HG02870 (cell line): ENCODE measurements around the gene ZSCAN12.
"Not testable (repeated sequence)": the region's sequence is repeated elsewhere in the genome, so short reads cannot be mapped to it uniquely, and the experiment has no call there.

Experiments used
- ATAC-seq: cut with Tn5 transposase; IDR thresholded peaks from one replicate; pipeline ENCODE4 v1.9.1; 2021; ENCODE audit warnings: mild to moderate bottlenecking, moderate library complexity; ENCODE audit not compliant: unreplicated experiment

Gene ZSCAN12

GRCh38 chr6:28399350-28400121 is at the start of gene ZSCAN12:
Gene ZSCAN12 (minus strand): TSS chr6:28399747. CDS start chr6:28398405, 1,342 bp downstream.
- peak; percentile 89 for ATAC-seq

GRCh38 chr6:28449056-28449455 is 49.5 kb upstream of the ZSCAN12 start:
- no peak for ATAC-seq

- not testable (repeated sequence) for ATAC-seq
Observed at GRCh38 chr6:28447512-28447906, 48.0 kb upstream of the ZSCAN12 start.

DNA sequence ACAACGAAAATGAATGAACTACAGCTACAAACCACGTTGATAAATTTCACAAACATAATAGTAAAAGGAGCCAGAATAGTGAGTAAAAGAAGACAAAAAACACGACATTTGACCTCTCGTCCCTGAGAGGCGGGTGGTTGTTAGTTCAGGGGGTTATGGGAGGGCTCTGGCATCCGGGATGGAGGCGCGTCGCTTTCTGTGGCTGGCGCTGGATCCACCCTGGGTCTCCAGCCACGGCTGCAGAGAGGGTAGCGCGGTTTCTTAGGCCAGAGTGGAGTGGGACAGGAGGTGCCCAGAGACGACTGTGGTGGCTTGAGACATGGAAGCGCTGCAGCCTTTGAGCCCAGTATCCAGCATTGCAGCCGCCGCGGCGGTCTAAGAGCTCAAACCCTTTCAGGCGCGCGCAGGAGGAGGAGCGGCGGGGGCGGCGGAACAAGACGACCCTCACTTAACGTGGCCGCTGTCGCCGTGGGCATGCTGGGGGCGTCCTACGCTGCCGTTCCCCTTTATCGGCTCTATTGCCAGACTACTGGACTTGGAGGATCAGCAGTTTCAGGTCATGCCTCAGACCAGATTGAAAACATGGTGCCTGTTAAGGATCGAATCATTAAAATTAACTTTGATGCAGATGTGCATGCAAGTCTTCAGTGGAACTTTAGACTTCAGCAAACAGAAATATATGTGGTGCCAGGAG is 47.4 kb upstream of the ZSCAN12 start:
- ATAC-seq, result no peak

- not testable (repeated sequence) for ATAC-seq
Observed at GRCh38 chr6:28444759-28445158, 45.2 kb upstream of the ZSCAN12 start.

GRCh38 chr6:28443112-28443773 is 43.7 kb upstream of the ZSCAN12 start, which contains the start of gene ZSCAN23:
Gene ZSCAN23 (minus strand): TSS chr6:28443491. CDS start chr6:28436266, 7,225 bp downstream.
- peak; percentile 88 for ATAC-seq

DNA sequence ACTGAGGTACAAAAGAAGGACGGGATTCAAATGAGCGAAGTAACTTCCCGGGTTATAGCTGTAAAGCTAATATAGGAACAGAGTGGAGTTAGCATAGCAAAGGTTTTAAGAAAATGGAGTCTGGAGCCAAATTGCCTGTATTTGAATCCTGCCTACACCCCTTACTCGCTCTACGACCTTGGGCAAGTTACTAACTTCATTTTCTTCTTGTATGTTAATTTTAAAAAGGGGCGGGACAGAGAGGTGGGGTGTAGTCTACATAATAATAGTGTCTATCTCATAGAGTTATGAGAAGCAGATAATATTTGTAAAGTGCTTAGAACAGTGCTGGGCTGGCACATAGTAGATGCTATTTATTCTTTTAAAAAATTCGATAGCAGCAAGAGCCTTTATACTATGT is 43.0 kb upstream of the ZSCAN12 start:
- ATAC-seq, result no peak

- no peak for ATAC-seq
Observed at GRCh38 chr6:28436404-28436803, 36.9 kb upstream of the ZSCAN12 start.

- ATAC-seq, result no peak
Observed at GRCh38 chr6:28433119-28433518, 33.6 kb upstream of the ZSCAN12 start.

- no peak for ATAC-seq
Observed at GRCh38 chr6:28429781-28430180, 30.2 kb upstream of the ZSCAN12 start.

DNA sequence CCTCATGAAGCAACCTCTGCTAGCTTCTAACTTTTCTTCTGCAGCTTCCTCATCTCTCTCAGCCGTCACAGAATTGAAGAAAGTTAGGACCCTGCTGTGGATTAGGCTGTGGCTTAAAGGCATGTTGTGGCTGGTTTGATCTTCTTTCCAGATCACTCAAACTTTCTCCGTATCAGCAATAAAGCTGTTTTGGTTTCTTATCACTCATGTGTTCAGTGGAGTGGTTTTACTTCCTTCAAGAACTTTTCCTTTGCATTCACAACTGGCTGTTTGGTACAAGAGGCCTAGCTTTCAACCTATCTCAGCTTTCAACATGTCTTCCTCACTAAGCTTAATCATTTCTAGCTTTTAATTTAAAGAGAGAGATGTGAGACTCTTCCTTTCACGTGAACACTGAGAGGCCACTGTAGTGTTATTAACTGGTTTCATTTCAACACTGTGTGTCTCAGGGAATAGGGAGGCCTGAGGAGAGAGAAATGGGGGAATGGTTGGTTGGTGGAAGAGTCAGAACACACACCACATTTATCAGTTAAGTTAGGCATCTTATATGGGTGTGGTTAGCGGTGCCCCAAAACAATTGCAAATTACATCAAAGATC is 26.5 kb upstream of the ZSCAN12 start:
- ATAC-seq, result no peak

GRCh38 chr6:28424163-28424562 is 24.6 kb upstream of the ZSCAN12 start:
- no peak for ATAC-seq

DNA sequence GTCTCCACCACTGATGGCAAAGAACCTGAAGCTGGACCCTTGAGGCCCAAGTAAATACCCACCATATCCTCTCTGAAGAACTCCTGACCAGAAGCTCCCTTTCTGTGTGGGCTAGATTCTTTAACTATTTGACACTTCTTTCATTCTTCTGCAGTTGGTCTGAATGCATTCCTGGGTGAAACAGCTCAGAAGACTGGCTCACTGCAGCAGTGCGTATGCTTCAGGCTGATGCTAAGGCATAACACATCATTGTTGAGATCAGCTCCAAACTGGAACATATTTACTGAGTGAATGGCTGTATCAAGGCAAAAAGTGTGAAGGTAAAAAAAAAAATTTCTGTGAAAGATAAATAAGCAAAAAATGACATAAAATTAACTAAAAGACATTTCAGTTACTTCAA is 24.0 kb upstream of the ZSCAN12 start:
- no peak for ATAC-seq

DNA sequence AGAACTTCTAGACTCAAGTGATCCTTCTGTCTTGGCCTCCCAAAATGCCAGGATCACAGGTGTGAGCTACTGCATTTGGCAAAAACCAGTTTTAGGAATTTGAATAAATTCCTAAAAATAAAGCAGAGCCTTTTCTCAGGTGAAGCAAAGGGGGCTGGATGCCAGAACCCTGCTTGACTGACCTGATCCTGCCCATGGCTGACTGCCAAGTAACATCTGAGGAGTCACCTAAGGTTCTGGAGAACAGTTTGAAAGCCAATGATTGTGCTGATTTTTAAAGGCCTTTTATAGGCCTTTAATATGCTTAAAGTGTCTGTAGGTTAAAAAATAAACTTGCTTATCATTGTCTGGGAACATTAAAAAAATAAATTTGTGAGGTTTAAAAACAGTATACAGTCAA is 14.1 kb upstream of the ZSCAN12 start:
- no peak for ATAC-seq

DNA sequence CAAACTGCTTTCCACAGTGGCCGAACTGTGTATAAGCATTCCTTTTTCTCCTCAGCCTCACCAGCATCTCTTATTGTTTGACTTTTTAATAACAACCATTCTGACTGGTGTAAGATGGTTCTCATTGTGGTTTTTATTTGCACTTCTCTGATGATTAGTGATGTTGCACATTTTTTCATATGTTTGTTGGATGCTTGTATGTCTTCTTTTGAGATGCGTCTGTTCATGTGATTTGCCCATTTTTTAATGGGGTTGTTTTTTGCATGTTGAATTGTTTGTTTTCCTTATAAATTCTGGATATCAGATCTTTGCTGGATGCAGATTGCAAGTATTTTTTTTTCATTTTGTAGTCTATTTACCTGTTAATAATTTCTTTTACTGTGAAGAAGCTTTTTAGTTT is 11.2 kb upstream of the ZSCAN12 start:
- ATAC-seq, result no peak

- no peak for ATAC-seq
Observed at GRCh38 chr6:28408076-28408802, 8.7 kb upstream of the ZSCAN12 start.

DNA sequence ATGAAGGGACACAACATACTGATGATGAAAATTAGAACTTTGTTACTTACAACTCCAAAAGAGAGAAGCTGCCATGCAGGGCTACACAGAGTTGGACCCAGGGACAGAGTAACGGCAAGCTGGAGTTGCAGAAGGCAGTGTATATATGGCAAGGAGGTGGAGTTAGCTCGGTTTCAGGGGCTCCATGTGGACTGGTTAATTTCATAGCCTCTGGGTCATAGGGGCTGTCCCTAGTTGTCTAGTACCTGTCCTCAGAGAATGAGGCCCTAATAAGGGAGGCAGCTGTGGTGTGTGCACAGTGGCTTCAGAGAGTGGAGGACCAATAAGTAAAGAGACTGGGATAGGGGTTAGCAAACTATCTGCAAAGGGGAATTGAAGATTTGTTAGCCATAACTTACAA is 7.9 kb upstream of the ZSCAN12 start:
- ATAC-seq, result peak; percentile 51

DNA sequence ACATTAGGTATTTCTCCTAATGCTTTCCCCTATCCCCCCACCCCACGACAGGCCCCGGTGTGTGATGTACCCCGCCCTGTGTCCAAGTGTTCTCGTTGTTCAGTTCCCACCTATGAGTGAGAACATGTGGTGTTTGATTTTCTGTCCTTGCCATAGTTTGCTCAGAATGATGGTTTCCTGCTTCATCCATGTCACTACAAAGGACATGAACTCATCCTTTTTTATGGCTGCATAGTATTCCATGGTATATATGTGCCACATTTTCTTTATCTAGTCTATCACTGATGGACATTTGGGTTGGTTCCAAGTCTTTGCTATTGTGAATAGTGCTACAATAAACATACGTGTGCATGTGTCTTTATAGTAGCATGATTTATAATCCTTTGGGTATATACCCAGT is 4.4 kb upstream of the ZSCAN12 start:
- ATAC-seq, result not testable (repeated sequence)

- ATAC-seq, result no peak
Observed at GRCh38 chr6:28402197-28402596, 2.6 kb upstream of the ZSCAN12 start.

- ATAC-seq, result no peak
Observed at GRCh38 chr6:28401172-28401571, 1.6 kb upstream of the ZSCAN12 start.

- ATAC-seq, result no peak
Observed at GRCh38 chr6:28400122-28400451, 540 bp upstream of the ZSCAN12 start.
